HUDEP-2 (cell line): Measurements from ENCODE around the gene NFKBIE.

ENCODE experiments used
- DNase-seq, 76 experiments: peaks; one replicate each; lab custom pipeline; 2025; ENCODE audit not compliant: unreplicated experiment in 76 of 76; lab: John Stamatoyannopoulos, UW

NFKBIE gene

DNA sequence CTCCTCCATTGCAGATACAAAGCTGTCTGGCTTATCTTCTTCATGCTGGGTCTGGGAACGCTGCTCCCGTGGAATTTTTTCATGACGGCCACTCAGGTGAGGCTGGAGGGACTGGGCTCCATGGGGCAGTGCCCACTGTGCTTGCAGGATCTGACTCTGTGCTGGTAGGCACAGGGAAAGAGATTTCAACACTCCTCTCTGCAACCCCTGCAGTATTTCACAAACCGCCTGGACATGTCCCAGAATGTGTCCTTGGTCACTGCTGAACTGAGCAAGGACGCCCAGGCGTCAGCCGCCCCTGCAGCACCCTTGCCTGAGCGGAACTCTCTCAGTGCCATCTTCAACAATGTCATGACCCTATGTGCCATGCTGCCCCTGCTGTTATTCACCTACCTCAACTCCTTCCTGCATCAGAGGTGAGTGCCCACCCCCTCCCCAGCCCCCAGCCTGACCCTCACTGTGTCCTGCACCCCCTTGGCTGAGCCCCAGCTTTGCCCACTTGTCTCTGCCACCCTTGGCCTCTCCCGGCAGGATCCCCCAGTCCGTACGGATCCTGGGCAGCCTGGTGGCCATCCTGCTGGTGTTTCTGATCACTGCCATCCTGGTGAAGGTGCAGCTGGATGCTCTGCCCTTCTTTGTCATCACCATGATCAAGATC, 35.8 kb downstream of the NFKBIE start:
- DNase-seq = no peak

DNA sequence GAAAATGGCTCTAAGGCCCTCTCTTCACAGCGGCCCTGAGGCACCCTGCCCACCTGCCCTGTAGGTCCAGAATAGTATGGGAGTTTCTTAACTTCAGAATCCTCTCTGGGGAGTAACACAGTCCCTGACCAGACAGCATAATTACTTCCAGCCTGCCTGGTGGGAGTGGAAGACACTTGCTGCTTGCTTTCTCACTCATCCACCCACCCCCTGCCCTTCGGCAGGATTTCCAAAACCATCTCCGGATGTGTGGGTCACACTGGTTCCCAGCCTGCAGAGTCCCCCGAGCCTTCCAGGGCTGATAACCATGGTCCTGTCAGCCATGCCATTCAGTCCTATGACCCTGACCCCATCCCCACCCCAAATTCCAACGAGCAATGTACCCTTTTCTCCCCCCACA, 36.5 kb downstream of the NFKBIE start:
- no peak for DNase-seq

DNA sequence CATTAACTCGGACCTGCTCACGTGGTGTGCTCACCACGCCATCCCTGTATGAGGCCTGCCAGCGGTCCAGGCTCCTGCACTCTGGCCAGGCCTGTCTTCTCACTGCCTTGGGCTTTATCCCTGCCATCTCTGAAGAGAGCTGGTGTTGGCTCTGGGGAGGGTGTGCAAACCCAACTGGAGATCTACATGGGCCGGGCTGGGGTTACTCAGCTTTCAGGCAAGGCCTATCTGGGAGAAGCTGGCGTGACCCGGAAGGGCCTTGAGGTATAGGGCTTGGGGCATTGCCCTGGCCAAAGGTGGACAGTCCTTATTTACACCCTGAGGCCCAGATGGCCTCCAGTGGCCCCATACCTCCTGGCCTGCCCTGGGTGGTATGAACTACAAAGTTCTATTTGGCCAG, 36.9 kb downstream of the NFKBIE start:
- no peak for DNase-seq

DNA sequence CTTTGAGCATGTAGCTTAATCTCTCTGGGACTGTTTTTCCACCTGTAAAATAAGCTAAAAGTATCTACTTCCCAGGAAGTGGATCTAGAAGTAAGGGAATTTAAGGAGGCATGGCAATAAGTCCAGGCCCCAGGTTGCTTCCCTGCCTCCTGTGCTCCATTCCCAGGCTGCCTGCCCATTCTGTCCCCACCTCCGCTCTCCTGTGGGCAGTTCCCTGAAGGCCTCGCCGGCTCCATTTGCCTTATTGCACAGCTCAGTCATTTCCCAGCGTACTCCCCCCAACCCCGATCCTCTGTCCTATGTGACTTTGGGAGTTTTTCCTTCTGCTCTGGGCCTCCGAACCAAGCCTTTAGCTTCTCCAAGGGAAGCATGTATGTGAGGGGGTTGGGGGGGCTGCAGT, 37.3 kb downstream of the NFKBIE start:
- no peak for DNase-seq

DNA sequence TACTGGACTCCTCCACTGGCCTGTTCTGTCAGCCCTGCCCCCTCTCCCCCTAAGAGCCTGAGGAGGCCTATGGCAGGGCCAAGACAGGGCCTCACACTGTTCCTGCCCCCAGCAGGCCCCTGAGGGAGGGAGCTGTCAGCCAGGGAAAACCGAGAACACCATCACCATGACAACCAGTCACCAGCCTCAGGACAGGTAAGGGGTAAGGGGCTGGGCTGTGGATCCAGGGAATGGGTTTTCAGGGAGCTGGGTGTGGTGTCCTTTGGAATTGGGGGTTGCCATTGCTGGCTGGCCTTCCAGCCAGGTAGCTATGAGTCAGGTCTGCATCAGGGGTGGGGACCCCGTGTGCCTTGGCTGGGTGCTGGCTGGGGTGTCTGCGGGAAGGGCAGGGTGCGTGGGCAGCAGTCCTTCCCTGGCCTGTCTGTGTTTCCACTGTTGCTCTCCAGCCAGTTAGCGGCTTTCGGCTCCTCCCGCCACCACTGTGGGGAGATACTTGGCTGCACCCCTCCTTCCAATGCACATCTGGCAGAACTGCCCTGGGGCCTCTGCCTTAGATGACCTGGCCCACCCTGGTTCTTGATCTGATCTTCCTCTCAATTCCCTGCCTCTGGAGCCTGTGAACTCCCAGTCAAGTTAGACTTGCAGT, 38.1 kb downstream of the NFKBIE start:
- DNase-seq = peak in 28 of 76 experiments; percentile 13 to 50 (median 32)

DNA sequence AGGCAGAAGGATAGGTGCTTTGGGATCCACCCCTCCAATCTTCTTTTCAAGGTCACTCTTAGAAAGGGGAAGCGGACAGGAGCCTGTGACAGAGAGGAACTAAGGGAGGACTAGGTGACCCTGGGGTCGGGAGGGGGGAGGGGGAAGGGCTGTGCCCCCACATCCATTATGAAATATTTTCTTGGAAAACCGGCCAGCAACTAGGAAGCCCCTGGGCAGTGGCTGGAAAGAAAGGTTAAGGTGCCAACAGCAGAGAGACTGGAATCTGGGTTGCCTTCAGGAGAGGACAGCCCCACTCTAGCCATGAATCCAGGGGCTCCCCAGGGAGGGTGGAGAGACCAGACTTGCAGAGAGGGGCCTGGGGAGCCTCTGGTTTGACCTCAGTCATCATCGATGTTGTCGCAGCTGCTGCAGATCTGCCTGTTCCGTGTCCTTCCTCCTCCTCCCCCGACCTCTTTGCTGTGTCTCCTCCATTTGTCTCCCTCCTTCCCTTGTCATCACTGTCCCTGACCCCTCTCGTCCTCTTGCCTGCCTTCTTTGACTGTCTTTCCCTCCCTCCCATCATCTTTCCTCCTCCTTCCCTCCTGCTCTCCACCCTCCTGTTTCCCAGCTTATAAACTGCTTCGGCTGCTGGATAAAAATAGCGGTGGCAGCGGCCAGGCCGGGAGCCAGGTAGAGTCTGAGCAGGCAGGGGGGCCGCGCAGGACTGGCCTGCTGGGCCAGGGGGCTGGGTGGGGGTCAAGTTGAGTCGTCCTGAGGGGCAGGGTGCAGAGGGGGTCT, 38.8 kb downstream of the NFKBIE start:
- peak in 2 of 76 experiments; percentile 13 to 50 for DNase-seq

DNA sequence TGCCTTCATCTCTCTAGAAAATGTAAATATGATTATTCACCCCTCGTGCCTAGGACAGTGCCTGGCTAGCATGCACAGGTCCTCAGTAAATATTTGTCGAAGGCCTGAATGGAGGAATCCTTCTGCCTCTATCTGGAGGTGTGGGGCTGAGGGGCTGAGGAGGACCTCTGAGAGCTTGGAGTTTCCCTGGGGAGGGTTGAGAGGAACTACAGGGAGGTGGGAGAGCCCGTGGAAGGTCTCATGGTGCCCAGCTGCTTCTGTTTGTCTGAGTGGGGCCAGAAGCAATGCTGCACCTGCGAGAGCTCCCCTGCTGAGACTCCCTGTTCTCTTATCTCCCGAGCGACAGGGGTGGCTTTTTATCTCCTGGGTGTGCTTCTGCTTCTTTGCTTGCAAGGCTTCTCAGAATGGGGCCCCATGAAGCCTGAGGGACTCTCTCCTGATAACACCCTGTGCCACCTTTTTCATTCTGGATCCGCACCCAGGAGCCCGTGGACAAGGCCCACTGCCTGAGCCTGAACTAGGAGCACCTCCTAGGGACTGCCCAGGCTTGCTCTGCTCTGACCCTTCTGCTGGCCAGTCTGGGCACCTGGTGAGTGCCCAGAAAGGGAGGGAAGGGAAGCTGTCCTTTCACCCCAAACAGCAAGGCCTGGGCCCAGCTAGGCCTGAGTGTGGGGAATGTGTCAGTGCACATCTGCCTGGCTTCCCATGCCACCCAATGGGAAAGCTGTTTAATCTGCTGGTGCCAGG, 39.6 kb downstream of the NFKBIE start:
- peak in 74 of 76 experiments; percentile 46 to 97 (median 86) for DNase-seq

DNA sequence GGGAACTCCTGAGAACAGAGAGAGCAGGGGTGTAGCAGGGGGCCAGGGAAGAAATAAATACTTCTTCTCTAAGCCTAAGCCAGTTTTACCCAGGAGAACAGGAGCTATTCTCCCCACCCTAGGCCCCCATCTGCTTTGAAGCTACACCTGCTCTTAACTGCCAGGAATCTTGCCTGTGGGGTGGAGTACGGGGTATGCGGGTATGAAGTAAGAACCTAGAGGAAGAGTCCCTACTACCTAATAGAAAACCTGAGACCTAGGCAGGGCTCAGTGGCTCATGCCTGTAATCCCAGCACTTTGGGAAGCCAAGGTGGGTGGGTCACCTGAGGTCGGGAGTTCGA, 40.4 kb downstream of the NFKBIE start:
- no peak for DNase-seq

DNA sequence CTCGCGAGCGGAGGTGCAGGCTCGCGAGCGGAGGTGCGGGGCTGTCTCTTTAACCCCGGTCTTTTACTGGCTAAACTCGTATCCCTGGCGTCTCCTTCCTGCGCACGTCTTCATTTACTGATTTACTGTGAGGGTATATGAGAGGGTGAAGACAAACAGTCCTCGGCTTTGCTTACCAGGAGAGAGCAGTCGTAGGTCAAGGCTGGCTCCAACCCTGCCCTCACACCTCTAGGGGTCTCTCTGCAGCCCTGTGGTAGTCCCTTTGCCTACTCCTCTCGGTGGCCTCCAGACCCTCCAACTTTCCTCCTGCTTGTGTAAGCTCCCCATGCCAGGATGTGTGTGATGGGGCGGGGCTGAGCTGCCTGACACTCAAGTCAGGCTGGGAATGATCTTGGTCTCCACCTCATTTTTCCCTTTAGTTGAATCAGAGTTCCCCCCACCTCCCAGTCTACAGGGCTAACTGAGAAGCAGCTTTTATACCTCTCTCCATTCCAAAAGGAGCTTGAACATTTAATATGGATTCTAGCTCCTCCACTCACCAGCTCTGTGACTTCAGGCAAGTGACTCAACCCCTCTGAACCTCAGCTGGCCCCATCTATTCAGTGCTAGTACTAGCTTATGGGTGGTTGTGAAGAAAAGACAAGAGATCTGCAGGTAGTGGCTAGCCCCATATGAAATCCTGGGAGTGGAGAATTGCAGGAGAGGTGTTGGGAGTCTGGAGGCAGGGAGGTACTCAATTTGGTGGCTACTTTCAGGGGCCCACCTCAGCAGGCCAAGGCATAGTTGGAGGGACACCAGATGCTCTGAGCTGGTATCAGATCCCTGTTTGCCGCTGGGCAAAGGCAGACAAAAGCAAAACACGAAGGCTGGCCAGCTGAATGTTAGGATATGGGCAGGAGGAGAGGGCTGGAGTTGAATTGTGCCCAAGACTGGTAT, 41.1 kb downstream of the NFKBIE start:
- DNase-seq = peak in 28 of 76 experiments; percentile 24 to 75 (median 51)

DNA sequence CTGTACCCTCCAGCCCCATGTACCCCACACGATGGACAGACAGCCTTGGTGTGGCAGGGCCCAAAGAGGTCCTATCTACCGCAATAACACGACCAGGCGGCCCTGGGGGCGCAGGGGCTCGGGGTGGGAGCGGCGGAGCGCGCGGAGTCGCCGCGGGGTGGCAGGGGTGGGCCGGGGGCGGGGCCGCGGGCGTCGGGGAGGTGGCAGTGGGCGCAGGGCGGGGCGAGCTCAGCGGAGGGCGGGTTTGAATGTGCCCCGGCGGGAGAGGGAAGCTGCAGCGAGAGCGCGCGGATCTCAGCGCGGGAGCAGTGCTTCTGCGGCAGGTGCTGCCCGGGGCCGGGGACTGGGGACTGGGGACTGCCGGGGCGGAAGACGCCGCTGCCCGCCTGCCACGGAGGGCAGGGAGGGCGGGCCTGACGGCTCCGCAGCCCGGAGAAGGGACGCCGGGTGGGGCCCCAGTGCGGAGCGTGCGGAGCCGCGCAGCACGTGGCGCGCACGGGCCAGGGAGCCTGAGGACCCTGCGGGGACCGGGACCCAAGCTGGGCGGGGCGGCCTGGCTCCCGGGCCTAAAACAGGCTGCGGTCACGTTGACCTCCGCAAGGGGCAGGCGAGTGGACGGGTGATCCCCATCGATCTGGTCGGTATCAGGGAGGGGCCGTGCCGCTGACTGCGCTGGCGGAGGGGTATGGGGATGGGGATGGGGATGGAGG, 41.9 kb downstream of the NFKBIE start, which contains the start of gene SLC29A1:
TSS of gene SLC29A1 (plus strand) at position 277 of the 710 bp plus-strand sequence. CDS start 3,719 bp downstream, outside the sequence.
- peak in 72 of 76 experiments; percentile 39 to 92 (median 76) for DNase-seq

DNA sequence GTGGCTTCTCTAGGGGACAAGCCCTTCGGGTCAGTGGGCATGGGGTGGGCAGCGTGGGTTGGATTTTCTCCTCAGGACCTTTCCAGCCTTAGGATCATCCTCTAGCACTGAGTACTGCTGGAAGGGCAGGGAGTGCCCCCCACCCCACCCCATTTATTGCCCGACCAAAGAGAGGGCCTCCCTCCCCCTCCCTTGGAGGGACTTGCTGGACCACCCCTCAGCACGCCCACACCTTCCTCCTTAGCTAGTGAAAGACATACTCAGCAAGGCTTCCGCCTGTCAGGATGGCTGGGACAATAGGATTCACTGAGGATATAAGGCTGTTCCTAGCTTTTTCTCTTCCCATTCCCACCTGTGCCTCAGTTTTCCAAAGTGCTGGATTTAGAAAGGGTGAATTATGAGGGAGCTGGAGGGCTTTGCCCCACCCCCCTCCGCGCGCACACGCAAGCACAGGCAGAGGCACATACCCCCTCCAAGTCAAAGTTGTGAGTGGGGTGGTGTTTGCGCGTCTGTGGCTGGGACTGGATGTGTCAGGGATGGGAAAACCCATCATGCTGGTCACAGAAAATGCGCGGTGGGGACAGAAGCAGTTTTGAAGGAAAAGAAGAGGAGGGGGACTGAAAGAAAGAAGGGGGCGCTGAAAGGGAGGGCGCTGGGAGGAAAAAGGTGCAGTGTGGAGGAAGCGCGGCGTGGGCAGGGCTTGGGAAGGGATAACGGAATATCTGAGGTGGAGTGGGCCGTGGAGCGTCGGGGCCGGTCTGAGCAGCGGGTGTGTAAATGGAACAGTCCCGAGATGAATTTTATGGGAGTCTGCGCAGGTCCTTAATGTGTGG, 42.6 kb downstream of the NFKBIE start:
- DNase-seq = no peak

DNA sequence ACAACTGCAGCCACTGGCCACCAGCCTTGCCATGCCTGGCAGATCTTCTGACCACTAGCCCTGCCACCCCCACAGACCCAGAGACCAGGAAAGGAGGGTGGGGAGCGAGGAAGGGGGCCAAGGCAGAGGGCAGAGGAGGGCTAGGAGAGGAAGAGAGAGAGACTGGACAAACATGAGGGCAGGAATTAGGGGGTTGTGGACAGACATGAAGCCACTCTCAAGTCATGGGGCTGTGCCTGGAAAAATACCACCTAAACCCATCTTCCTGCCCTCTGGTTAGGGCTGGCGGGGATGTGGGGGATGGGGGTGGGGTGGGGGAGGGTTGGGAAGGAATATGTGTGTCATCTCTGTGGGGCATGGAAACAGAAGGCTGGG, 43.4 kb downstream of the NFKBIE start:
- peak in 2 of 76 experiments; percentile 44 to 57 for DNase-seq

DNA sequence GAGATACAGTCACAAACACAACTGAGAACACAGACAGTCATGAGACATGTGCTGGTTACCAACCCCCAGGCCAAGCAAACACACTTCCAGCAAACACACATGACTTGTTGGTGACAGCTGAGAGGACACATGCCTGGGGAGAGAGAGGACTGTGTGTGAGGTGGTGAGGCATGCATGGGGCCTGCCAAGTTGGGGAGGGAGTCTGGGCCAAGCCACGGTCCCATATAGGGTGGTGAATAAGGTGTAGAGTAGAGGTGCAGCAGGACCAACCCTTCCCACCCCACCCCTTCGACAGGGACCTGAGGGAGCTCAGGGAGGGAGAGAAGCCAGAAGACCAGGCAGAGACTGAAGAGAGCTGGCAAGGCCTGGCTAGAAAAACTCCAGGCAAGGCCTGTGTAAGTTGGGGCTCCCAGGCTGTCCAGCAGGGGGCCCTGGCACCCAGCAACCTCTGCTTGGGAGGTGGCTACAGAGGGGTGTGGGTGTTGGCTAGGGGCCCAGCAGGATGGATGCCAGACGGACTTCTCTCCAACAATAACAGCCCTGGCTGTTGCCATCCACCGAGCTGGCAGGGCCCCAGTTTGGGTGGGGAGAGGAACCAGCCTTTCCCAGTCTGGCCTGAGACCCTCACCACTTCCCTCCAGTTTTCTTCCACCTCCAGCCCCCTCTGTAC, 43.9 kb downstream of the NFKBIE start:
- DNase-seq = peak; percentile 68 to 99 (median 98)

DNA sequence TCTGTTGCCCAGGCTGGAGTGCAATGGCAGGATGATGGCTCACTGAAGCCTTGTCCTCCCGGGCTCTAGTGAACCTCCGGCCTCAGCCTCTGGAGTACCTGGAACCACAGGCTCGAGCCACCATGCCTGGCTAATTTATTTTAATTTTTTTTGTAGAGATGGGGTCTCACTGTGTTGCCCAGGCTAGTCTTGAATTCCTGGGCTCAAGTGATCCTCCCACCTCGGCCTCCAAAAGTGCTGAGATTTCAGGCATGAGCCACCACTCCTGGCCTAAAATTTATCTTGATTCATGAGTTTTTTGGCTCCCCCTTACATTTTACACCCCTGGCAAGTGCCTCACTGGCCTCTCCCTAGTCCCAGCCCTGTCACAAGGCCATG, 44.4 kb downstream of the NFKBIE start:
- no peak for DNase-seq

DNA sequence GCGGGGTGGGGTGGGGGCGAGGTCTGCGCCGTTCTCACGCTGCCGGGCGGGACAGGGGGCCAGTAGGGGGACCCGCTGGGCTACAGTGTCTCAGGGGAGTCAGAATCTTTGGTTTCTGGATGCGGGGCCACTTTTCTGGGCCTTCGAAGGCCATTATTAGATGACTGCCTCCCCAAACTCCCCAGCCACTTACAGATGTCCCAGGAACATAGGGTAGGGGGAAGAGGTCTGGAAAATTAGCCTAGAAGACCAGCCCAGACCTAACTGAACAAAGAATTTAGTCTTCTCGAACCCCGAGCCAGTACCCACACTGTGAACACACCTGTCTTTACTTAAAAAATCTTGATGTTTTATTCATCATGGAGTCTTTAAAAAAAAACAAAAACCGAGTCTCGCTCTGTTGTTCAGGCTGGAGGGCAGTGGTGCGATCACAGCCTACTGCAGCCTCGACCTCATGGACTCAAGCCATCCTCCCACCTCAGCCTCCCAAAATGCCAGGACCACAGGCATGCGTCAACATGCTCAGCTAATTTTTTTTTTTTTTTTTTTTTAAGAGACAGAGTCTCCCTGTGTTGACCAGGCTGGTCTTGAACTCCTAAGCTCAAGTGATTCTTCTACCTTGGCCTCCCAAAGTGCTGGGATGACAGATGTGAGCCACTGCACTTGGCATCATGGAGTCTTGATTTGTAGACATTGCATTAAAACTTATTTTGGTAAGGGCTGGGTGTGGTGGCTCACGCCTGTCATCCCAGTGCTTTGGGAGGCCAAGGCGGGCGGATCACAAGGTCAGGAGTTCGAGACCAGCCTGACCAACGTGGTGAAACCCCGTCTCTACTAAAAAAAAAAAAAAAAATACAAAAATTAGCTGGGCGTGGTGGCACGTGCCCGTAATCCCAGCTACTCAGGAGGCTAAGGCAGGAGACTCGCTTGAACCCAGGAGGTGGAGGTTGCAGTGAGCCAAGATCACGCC, 45.3 kb downstream of the NFKBIE start:
- no peak for DNase-seq

DNA sequence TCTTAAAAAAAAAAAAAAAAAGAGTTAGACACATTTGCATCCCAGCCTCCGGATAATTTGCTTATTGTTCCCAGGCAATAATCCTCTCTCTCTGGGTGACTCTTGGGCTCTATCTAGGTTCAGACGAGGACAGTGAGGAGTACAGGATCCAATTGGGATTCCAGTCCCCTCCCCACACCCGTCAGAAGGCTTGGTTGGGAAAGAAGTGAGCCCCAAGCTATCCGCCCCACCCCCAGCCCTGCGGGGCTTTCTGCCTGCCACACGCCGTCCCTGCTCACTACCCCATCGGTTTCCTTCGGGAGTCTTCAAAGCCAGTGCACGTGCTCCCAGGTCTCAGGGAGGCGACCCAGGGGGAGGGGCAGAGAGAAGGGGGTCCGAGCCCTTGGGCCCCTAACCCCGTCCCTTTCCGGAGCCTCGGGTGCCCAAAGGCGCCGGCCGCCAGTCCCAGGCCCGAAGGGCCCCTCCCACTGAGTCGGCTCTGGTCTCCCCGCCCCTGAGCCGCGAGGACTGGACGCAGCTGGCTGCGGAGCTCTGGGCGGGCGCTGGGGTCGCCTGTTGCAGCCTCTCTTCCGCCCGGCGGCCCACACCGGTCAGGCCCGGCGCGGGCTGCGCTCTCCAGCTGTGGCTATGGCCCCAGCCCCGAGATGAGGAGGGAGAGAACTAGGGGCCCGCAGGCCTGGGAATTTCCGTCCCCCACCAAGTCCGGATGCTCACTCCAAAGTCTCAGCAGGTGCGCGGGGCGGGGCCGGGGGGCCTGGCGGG, 46.1 kb downstream of the NFKBIE start:
- peak in 28 of 76 experiments; percentile 16 to 49 (median 37) for DNase-seq
